ENCODE results near the gene NET1.

DNA sequence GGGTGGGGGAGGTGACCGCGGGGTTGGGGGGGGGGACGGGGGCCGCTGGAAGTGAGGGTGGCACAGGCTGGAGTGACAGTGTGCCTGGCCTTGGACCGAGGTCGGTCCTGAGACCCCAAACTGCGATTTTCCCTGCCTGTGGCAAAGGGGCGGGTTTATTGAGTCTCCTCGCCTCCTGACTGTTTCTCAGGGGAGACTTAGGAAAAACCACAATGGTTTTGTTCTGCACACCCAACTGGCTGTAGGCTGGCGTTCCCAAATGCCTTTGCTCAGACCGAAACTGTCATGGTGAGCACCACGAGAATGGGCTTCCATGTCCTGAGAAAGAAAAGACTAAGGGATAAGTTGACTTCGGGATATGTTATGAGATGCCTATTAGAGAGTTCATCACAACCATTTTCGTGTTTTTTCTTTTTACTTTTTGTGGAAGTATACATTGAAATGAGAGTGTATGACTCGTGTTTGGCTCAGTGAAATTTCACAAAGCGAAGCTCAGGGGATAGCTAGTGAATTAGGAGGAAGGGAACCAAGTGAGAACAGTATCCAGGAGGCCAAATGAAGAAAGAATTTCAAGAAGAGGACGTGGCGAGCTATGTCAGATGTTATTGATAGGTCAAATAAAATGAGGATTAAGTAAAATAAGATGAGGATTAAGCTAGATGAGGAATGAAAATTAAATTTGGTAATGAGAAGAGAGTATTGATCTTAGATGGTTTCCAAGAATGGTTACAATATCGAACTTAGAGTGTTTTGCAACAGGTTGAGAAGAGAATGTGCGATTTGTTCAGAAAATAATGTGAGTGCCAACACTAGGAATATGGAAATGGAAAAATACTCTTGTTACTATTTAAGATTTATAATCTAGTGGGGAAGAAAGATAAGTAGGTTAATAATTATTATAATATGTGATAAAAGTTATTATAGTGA, 918 bp downstream of the NET1 start:
- TF ChIP-seq EZH2phosphoT487 (IDR thresholded peaks at IDR 0.05; ENCODE audit: insufficient read depth, low read depth) (no peak), EZH2 (IDR thresholded peaks at IDR 0.05; ENCODE audit: insufficient read depth, poor library complexity, severe bottlenecking) (no peak)

Data from GM23248 (cell line).